Peyer's patch (tissue), 4 donors: Measurements from ENCODE around the gene TTC21A. TPM values are rescaled to one million over a fixed set of nuclear protein-coding genes. Genes with fewer than 3 reads are reported as not detected.

Experiments
- DNase-seq, 3 donors: peaks; one replicate each; pipeline ENCODE4 v3.0.0-alpha.2; 2017 to 2019
- H3K27ac ChIP-seq, 4 donors: fragments of 200-600 bp; sonication (generic); one replicate each; pipeline ENCODE4 v1.5.1; 2016 to 2019
- H3K27me3 ChIP-seq, 2 donors: fragments of 200-600 bp; sonication (generic); one replicate each; pipeline ENCODE4 v1.5.1; 2019
- H3K36me3 ChIP-seq, 3 donors: fragments of 200-600 bp; sonication (generic); one replicate each; pipeline ENCODE4 v1.5.1; 2016 to 2019
- H3K4me1 ChIP-seq, 4 donors: fragments of 200-600 bp; sonication (generic); one replicate each; pipeline ENCODE4 v1.5.1; 2016 to 2019
- H3K4me3 ChIP-seq, 4 donors: fragments of 200-600 bp; sonication (generic); 1 replicate in 3 of 4; 2 replicates in 1 of 4; pipeline ENCODE4 v1.5.1; 2016 to 2019; ENCODE audit warnings: mild to moderate bottlenecking in 1 of 4
- H3K9me3 ChIP-seq, 4 donors: fragments of 200-600 bp; sonication (generic); one replicate each; pipeline ENCODE4 v1.5.1; 2016 to 2019; ENCODE audit warnings: mild to moderate bottlenecking in 1 of 4
- POLR2A ChIP-seq, 2 donors: fragments of 450-650 bp; IDR thresholded peaks; one replicate each; pipeline ENCODE4 v1.5.1; 2017; ENCODE audit warnings: antibody characterized with exemption in 2 of 2, mild to moderate bottlenecking in 2 of 2, moderate library complexity in 2 of 2
- total RNA-seq, 4 donors: library from RNA; depleted of rRNA; stranded (reverse); fragments of >200 nt; gene quantifications; one replicate each; pipeline ENCODE4 v1.1.0, GENCODE V29; 2016
- TF ChIP-seq, protein P1 (sequence below), 6 experiments: fragments of 450-650 bp in 4 of 6; fragments of 200-600 bp in 2 of 6; sonication (generic) in 1 of 6; IDR thresholded peaks; one replicate each; pipeline ENCODE4 v1.5.1; 2017 to 2019; ENCODE audit warnings: antibody characterized with exemption in 6 of 6, mild to moderate bottlenecking in 3 of 6, moderate library complexity in 1 of 6

Gene TTC21A
- total RNA-seq, 4 donors from 2014 or later, result 8.4 to 41.3 (median 19.1) TPM

- Histone ChIP-seq H3K27ac (no peak overlapping the region), H3K4me3 (no peak overlapping the region), H3K27me3 (no peaks in the 10 kb centered on the region), H3K4me1 (peaks cover 0 to 12% (median 0%) of the 10 kb centered on the region in 4 donors), H3K36me3 (no peaks in the 10 kb centered on the region), H3K9me3 (no peaks in the 10 kb centered on the region)
- DNase-seq, result peak in 1 of 3 donors; percentile 14
- TF ChIP-seq POLR2A (IDR thresholded peaks at IDR 0.05), result no peak
- TF ChIP-seq, protein P1, sequence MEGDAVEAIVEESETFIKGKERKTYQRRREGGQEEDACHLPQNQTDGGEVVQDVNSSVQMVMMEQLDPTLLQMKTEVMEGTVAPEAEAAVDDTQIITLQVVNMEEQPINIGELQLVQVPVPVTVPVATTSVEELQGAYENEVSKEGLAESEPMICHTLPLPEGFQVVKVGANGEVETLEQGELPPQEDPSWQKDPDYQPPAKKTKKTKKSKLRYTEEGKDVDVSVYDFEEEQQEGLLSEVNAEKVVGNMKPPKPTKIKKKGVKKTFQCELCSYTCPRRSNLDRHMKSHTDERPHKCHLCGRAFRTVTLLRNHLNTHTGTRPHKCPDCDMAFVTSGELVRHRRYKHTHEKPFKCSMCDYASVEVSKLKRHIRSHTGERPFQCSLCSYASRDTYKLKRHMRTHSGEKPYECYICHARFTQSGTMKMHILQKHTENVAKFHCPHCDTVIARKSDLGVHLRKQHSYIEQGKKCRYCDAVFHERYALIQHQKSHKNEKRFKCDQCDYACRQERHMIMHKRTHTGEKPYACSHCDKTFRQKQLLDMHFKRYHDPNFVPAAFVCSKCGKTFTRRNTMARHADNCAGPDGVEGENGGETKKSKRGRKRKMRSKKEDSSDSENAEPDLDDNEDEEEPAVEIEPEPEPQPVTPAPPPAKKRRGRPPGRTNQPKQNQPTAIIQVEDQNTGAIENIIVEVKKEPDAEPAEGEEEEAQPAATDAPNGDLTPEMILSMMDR (IDR thresholded peaks at IDR 0.05), result no peak
These were observed 23.3 kb downstream of the TTC21A start for GRCh38 chr3:39130693-39131265.

GRCh38 chr3:39132096-39133092, 24.9 kb downstream of the TTC21A start:
- no peak overlapping the region for H3K27ac ChIP-seq
- peak in 1 of 3 donors; percentile 41 for DNase-seq

GRCh38 chr3:39133093-39133490, 25.6 kb downstream of the TTC21A start:
- H3K4me1 ChIP-seq, result no peaks in the 10 kb centered on the region
- peak in 1 of 3 donors; percentile 29 for DNase-seq
- no peak for TF ChIP-seq POLR2A (IDR thresholded peaks at IDR 0.05)
- TF ChIP-seq, protein P1 (IDR thresholded peaks at IDR 0.05), result no peak
- no peak overlapping the region for H3K27ac ChIP-seq
- H3K36me3 ChIP-seq, result no peaks in the 10 kb centered on the region
- H3K27me3 ChIP-seq, result no peaks in the 10 kb centered on the region
- H3K9me3 ChIP-seq, result no peaks in the 10 kb centered on the region
- no peak overlapping the region for H3K4me3 ChIP-seq

More at GRCh38 chr3:39132096-39133092, 24.9 kb downstream of the TTC21A start:
- H3K27me3 ChIP-seq, result no peaks in the 10 kb centered on the region
- no peaks in the 10 kb centered on the region for H3K9me3 ChIP-seq
- TF ChIP-seq, protein P1 (IDR thresholded peaks at IDR 0.05), result no peak
- TF ChIP-seq POLR2A (IDR thresholded peaks at IDR 0.05), result no peak
- H3K36me3 ChIP-seq, result no peaks in the 10 kb centered on the region
- H3K4me3 ChIP-seq, result no peak overlapping the region
- no peaks in the 10 kb centered on the region for H3K4me1 ChIP-seq

DNA sequence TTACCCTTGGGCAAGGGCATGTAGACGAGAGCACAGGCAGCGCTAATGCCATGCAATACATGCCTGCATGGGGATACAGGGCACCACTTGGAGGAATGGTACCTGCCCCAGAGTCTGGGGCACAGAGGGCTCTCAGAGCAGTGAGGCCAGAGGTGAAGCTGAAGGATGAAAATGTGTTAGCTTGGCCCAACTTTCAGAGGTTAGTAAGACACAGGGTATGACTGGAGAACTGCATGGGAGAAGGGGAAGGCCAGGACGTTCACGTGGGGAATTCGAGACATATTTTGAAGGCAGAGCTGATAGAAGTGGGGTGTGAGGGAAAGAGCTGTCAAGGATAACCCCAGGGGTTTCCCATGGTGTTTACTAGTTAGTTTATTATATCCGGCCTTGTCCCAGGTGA, 26.3 kb downstream of the TTC21A start:
- DNase-seq, result no peak
- Histone ChIP-seq H3K9me3 (no peaks in the 10 kb centered on the region), H3K4me3 (no peak overlapping the region), H3K4me1 (no peaks in the 10 kb centered on the region), H3K27me3 (no peaks in the 10 kb centered on the region), H3K36me3 (no peaks in the 10 kb centered on the region), H3K27ac (no peak overlapping the region)
- TF ChIP-seq, protein P1 (IDR thresholded peaks at IDR 0.05), result no peak
- TF ChIP-seq POLR2A (IDR thresholded peaks at IDR 0.05), result no peak

DNA sequence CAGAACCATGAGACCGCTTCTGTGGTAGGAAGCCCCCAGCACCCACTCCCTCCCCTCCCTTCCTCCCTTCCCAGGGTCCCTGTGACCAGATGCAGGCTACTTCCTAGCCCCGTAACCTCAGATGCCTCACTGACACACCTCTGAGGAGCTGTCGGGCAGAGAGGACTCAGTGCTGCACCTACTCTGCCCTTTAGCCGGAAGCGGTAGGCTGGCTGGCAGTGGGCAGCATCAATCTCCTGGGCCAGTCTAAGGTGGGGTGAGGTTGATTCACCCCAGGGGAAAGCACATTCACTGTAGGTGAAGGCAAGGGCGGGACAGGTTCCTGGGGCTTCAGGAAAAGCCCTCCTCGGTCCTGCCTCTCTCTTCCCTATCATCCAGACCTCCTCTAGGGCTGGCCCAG, 26.8 kb downstream of the TTC21A start:
- H3K9me3 ChIP-seq, result no peaks in the 10 kb centered on the region
- DNase-seq, result peak in 1 of 3 donors; percentile 40
- no peak overlapping the region for H3K27ac ChIP-seq
- H3K4me3 ChIP-seq, result no peak overlapping the region
- H3K27me3 ChIP-seq, result no peaks in the 10 kb centered on the region
- no peaks in the 10 kb centered on the region for H3K4me1 ChIP-seq
- TF ChIP-seq, protein P1 (IDR thresholded peaks at IDR 0.05), result no peak
- no peaks in the 10 kb centered on the region for H3K36me3 ChIP-seq
